HG03378 (cell line): ENCODE measurements around the gene KLHL13.

Experiments
- ATAC-seq: cut with Tn5 transposase; IDR thresholded peaks from one replicate; pipeline ENCODE4 v1.9.1; 2021; ENCODE audit warnings: mild to moderate bottlenecking, moderate library complexity; ENCODE audit not compliant: unreplicated experiment

Gene KLHL13

DNA sequence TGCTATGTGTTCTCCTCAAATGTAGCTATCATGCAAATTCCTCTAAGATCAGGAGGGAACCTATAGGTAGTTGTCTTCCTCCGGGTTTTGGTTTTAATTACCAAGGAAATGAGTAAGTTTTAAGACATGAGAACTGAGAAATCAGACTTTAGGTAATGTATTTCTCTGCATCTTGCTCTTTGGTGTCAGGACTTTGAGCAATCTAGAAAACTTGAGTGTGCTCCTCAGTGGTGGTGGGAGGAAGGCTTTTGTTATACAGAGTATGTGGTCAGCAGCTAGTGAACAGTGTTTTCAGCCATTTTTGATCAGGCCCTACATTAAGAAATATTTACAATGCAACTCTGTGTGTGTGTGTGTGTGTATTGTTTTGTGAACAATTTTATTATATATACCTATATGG lies 224.1 kb downstream of the KLHL13 start:
- ATAC-seq: no peak

DNA sequence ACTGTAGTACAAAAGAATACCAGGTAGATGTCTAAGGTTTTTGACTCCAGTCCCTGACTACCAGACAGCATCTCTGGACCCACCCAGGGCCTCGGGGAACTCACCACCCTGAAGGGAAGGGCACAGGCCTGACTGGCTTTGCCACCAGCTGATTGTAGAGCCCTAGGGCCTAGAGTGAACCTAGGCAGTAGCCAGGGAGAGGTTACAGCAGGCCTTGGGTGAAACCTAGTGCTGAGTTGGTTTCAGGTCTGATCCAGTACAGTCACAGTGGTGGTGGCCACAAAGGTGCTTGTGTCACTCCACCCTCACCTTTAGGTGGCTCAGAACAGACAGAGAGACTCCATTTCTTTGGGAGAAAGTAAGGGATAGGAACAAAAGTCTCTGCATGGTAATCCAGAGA lies 244.8 kb downstream of the KLHL13 start:
- ATAC-seq: no peak

DNA sequence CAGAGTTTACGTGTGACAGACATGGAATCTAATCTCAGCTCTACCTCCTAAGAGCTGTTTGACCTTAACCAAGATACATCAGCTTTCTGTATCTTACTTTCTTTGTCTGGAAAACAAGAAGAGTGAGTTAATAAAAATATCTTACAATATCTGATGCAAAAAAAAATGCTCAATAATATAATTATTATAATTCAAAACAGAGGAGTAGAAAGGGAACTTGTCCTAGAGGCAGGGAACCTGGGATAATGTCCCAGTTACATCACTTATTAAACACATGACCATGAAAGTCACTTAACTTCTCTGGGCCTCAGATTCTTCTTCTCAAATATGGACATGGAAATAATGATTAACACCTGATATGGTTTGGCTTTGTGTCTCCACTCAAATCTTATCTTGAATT lies 256.1 kb downstream of the KLHL13 start:
- no peak for ATAC-seq

DNA sequence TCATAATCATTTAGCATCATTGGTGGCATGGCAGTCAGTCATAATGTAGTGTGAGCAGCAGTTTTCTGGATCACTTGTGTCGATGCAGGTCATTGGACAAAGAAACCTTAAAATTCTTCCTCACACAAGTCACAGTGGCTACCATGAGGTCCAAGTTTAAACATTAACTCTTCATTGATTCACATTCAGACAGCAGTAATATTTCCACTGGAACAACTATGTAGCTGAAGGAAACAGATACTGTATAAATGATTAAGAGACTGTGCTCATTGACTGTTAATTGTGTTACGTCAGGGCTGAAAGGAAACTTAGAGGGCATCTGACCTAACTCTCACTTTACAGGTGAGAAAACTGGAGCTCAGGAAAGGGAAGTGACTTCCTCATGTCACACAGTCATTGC lies 261.8 kb downstream of the KLHL13 start:
- no peak for ATAC-seq

DNA sequence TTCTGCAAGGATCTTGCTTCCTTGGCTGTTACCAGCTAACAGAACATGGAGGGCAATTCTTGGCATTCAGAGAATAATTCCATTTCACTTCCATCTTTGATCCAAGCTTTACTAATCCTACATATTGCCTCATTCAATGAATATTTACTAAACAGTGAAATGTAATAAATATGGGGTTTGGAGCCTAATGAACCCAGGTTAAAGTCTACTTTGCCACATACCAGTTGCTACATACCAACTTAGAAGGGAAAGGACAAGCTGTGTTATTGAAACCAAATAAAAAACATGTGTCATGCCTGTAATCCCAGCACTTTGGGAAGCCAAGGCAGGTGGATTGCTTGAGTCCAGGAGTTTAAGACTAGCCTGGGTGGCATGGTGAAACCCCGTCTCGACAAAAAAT lies 265.6 kb downstream of the KLHL13 start:
- ATAC-seq: no peak
